ENCODE results near the gene HCLS1.

The HCLS1 gene

DNA sequence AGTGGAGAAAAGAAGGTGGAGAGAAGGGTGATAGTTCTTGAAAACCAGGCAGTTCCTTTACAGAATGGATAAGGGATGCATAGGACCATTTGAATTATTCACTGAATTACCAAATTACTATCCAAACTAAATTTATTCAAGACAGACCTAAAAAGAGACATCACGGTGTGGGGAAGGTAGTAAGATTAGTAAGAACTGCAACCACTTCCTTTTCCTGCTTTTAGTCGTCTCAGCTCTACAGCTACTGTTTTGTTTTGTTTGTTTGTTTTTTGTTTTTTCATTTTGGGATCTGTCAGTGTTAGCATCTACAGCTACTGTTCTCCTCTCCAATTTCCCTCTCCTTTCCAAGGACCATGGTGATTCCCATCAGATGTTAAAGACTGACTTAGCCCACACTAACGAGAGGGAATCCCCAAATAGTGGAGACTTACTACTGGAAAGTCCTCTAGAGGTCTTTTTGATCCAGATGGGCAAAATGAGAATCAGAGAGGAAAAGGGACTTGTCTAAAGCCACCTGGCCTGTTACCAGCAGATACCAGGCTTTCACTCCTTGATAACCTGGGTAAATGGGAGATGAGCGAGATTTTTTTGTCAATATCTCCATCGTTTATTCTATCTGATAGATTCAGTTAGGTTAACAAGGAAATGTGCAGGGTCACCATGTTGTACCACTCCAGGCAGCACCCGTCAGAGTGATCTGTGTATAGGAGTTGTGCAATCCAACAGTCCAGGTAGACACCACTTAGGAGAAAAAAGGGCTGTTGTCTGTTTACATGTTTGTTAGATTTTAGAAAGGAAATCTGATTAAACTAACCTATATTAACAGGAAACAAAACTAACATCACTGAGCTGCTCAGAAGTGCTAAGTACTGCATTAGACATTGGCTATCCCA, 6.0 kb downstream of the HCLS1 start:
- H3K27me3 ChIP-seq (ENCODE audit: control insufficient read depth, insufficient read depth, low read length) = no peaks in the 10 kb centered on the region
- no peak overlapping the region for H3K4me3 ChIP-seq (ENCODE audit: low read depth, low read length)
- no peaks in the 10 kb centered on the region for H3K36me3 ChIP-seq (ENCODE audit: control insufficient read depth, insufficient read depth, low read length)
- H3K4me1 ChIP-seq (ENCODE audit: control insufficient read depth, insufficient read depth, low read length) = no peaks in the 10 kb centered on the region
- no peak overlapping the region; the same call in 1 of the 2 replicates for H3K27ac ChIP-seq (ENCODE audit: low read depth, low read length)
- H3K9me3 ChIP-seq (ENCODE audit: control insufficient read depth, insufficient read depth, low read depth, low read length) = no peaks in the 10 kb centered on the region
- H3K9ac ChIP-seq (ENCODE audit: low read length) = no peak overlapping the region

DNA sequence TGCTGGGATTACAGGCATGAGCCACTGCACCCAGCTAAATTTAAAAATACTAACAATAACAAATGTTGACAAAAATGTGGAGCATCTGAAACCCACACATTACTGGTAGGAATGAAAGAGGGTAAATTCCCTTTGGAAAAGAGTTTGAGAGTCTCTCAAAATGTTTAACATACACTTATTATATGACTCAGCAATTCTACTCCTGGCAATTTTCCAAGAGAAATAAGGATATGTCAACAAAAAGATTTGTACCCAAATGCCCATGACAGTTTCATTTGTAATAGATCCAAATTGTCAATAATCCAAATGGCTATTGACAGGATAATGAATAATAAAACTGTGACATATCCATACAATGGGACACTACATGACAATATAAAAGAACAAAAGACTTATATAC, 9.0 kb downstream of the HCLS1 start:
- no peaks in the 10 kb centered on the region for H3K4me1 ChIP-seq (ENCODE audit: control insufficient read depth, insufficient read depth, low read length)
- H3K9ac ChIP-seq (ENCODE audit: low read length) = no peak overlapping the region
- no peaks in the 10 kb centered on the region for H3K36me3 ChIP-seq (ENCODE audit: control insufficient read depth, insufficient read depth, low read length)
- H3K27ac ChIP-seq (ENCODE audit: low read depth, low read length) = no peak overlapping the region
- no peaks in the 10 kb centered on the region for H3K27me3 ChIP-seq (ENCODE audit: control insufficient read depth, insufficient read depth, low read length)
- no peaks in the 10 kb centered on the region for H3K9me3 ChIP-seq (ENCODE audit: control insufficient read depth, insufficient read depth, low read depth, low read length)
- H3K4me3 ChIP-seq (ENCODE audit: low read depth, low read length) = no peak overlapping the region

DNA sequence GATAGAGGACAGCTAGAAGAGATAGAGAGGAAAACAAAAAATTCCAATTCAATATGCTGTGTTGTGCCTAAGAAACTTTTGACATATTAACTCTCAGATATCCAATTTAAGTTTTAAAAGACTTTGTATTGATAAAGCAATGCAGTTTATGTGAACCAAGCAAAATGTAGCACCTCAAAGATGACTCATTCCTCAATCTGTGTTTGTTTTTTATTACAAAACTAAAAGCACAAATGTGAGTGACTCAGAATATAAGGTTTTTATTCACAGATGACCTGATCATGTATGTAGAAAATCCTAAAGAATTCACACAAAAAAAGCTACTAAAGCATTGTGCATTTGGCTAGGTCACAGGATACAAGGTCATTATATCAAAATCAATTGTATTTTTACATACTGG, 11.1 kb downstream of the HCLS1 start:
- Histone ChIP-seq H3K4me1 (ENCODE audit: control insufficient read depth, insufficient read depth, low read length) (no peaks in the 10 kb centered on the region), H3K36me3 (ENCODE audit: control insufficient read depth, insufficient read depth, low read length) (no peaks in the 10 kb centered on the region), H3K9me3 (ENCODE audit: control insufficient read depth, insufficient read depth, low read depth, low read length) (no peaks in the 10 kb centered on the region), H3K4me3 (ENCODE audit: low read depth, low read length) (no peak overlapping the region), H3K9ac (ENCODE audit: low read length) (no peak overlapping the region), H3K27me3 (ENCODE audit: control insufficient read depth, insufficient read depth, low read length) (no peaks in the 10 kb centered on the region), H3K27ac (ENCODE audit: low read depth, low read length) (no peak overlapping the region)

DNA sequence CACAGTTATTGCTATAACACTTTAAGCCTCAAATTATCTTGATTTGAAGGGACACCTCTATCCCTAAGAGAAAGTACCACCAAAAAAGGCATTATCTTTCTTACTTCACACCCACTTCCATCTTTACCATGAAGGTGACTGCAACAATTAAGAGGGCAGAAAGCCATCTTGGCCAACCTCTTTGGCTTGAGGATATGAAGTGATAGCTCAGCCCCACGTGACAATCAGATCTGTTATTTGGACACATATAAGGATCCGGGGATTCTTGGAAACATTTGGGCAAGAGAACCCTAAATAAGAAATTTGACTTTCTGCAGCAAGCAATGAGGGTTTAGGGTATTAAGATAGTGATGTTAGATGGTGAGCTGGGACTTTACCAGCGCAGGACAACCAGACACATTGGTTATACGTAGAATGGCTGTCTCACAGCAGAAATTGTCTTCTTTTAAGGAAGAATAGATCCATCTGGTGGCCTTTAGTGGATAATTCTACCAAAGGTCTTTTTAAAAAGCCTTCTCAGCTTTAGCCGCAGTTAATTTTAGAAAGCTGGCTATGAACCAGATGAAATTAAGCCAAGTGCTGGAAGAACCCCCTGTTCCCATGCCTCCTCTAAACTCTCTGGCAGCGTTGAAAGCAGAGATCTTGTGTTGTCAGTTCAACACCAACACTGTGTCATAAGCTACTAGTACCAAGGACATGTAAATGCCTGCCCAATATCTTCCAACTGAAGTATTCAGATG, 12.3 kb downstream of the HCLS1 start:
- Histone ChIP-seq H3K9me3 (ENCODE audit: control insufficient read depth, insufficient read depth, low read depth, low read length) (no peaks in the 10 kb centered on the region), H3K36me3 (ENCODE audit: control insufficient read depth, insufficient read depth, low read length) (no peaks in the 10 kb centered on the region), H3K27ac (ENCODE audit: low read depth, low read length) (no peak overlapping the region), H3K27me3 (ENCODE audit: control insufficient read depth, insufficient read depth, low read length) (no peaks in the 10 kb centered on the region), H3K4me1 (ENCODE audit: control insufficient read depth, insufficient read depth, low read length) (peaks cover 3% of the 10 kb centered on the region), H3K9ac (ENCODE audit: low read length) (no peak overlapping the region), H3K4me3 (ENCODE audit: low read depth, low read length) (no peak overlapping the region)

DNA sequence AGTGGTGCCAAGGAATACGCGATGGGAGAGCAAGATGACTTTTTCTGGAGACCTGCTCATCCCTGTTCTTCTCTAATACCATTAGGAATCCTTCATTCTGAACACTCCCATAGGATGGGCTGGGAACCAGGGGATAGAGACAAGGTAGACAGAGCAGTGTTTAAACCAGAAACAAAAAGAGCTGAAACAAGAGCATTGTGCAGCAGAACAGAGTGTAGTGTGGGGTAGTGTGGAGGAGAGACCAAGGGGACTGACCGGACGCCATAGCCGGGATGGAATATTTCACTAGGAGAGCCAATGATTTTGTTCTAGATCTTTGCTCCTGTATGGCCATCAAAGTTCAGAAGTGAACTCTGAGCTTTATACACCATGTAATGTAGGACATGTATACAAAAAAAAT, 15.6 kb downstream of the HCLS1 start:
- Histone ChIP-seq H3K9me3 (ENCODE audit: control insufficient read depth, insufficient read depth, low read depth, low read length) (no peaks in the 10 kb centered on the region), H3K27ac (ENCODE audit: low read depth, low read length) (no peak overlapping the region), H3K4me1 (ENCODE audit: control insufficient read depth, insufficient read depth, low read length) (peaks cover 8% of the 10 kb centered on the region), H3K4me3 (ENCODE audit: low read depth, low read length) (no peak overlapping the region), H3K36me3 (ENCODE audit: control insufficient read depth, insufficient read depth, low read length) (no peaks in the 10 kb centered on the region), H3K9ac (ENCODE audit: low read length) (no peak overlapping the region), H3K27me3 (ENCODE audit: control insufficient read depth, insufficient read depth, low read length) (no peaks in the 10 kb centered on the region)

DNA sequence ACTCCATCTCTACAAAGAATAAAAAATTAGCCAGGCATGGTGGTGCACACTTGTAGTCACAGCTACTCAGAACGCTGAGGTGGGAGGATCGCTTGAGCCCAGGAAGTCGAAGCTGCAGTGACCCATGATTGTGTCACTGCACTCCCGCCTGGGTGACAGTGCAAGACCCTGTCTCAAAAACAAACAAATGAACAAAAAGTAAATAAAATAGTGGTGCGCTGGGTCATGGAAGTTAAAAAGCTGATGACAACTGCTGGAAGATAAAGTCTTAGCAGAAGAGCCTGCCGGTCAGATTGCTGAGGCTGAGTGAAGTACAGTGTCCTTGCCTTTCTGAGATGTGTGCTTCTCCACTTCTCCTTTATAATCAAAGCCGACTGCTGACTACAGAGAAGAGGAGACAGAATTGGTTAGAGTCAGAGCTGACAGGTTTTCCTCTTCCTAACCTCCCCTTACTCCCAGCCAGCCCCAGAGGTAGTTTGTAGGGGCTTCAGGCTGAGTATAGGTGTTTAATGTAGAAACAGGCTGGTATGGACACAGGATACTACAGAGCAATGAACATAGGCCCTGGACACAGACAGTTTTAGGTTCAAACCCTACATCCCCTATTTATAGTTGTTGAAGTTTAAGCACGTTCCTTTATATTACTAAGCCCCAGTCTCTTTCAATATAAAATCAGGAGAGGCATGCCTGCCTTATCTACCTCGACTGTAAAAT, 17.9 kb downstream of the HCLS1 start:
- no peaks in the 10 kb centered on the region for H3K27me3 ChIP-seq (ENCODE audit: control insufficient read depth, insufficient read depth, low read length)
- H3K4me1 ChIP-seq (ENCODE audit: control insufficient read depth, insufficient read depth, low read length) = peaks cover 8% of the 10 kb centered on the region
- no peaks in the 10 kb centered on the region for H3K9me3 ChIP-seq (ENCODE audit: control insufficient read depth, insufficient read depth, low read depth, low read length)
- H3K4me3 ChIP-seq (ENCODE audit: low read depth, low read length) = no peak overlapping the region
- no peak overlapping the region for H3K27ac ChIP-seq (ENCODE audit: low read depth, low read length)
- no peak overlapping the region for H3K9ac ChIP-seq (ENCODE audit: low read length)
- H3K36me3 ChIP-seq (ENCODE audit: control insufficient read depth, insufficient read depth, low read length) = no peaks in the 10 kb centered on the region

DNA sequence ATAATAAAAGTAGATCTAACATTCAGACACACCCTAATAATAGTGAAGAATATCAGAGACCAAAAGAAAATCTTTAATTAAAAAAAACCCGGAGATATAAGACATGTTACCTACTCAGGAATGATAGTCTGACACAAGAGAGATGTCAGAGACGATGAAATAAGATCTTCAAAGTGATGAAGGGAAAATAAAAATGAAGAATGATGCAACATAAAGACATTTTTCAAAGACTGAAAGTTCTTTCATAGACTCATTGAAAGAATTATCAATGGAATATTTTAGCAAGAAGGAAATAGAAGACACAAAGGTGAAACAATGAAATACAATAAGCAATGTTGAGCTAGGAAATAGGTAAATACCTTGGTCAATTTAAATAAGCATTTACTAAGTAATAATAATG, 19.6 kb downstream of the HCLS1 start:
- H3K9me3 ChIP-seq (ENCODE audit: control insufficient read depth, insufficient read depth, low read depth, low read length) = no peaks in the 10 kb centered on the region
- H3K4me1 ChIP-seq (ENCODE audit: control insufficient read depth, insufficient read depth, low read length) = peaks cover 8% of the 10 kb centered on the region
- no peaks in the 10 kb centered on the region for H3K27me3 ChIP-seq (ENCODE audit: control insufficient read depth, insufficient read depth, low read length)
- H3K27ac ChIP-seq (ENCODE audit: low read depth, low read length) = no peak overlapping the region
- no peak overlapping the region for H3K9ac ChIP-seq (ENCODE audit: low read length)
- H3K4me3 ChIP-seq (ENCODE audit: low read depth, low read length) = no peak overlapping the region
- no peaks in the 10 kb centered on the region for H3K36me3 ChIP-seq (ENCODE audit: control insufficient read depth, insufficient read depth, low read length)

DNA sequence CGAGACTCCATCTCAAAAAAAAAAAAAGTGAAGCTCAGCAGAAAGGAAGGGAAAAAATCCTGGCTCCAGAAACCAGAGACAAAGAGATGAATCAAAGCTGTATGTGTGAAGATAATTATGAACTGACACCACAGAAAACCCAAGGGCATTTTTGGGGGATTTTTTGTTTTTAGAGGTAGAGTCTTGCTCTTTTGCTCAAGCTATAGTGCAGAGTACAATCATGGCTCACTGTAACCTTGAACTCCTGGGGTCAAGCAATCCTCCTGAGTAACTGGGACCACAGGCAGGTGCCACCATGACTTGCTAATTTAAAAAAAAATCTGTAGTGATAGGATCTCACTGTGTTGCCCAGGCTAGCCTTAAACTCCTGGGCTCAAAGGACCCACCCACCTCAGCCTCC, 22.8 kb downstream of the HCLS1 start:
- Histone ChIP-seq H3K36me3 (ENCODE audit: control insufficient read depth, insufficient read depth, low read length) (no peaks in the 10 kb centered on the region), H3K27me3 (ENCODE audit: control insufficient read depth, insufficient read depth, low read length) (no peaks in the 10 kb centered on the region), H3K4me1 (ENCODE audit: control insufficient read depth, insufficient read depth, low read length) (peaks cover 8% of the 10 kb centered on the region), H3K9me3 (ENCODE audit: control insufficient read depth, insufficient read depth, low read depth, low read length) (no peaks in the 10 kb centered on the region), H3K9ac (ENCODE audit: low read length) (no peak overlapping the region), H3K4me3 (ENCODE audit: low read depth, low read length) (no peak overlapping the region), H3K27ac (ENCODE audit: low read depth, low read length) (no peak overlapping the region)

DNA sequence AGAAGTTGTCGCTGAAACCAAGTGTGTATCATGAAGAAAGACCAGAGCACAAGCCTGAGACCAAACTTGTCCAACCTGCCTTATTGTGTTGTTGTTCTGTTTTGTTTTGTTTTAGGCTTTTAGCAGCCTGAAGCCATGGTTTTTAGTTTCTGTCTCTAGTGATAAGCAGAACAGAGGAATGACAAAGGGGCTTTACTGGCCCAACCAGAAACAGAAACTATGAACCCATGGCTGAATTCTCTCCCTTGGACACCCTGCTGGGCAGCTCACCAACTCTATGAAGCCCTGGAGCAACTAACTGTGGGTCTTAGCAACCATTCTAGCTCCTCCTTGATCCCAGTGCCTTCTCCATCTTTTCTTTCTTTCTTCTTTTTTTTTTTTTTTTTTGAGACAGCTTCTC, 30.3 kb downstream of the HCLS1 start:
- Histone ChIP-seq H3K27me3 (ENCODE audit: control insufficient read depth, insufficient read depth, low read length) (no peaks in the 10 kb centered on the region), H3K9ac (ENCODE audit: low read length) (no peak overlapping the region), H3K4me3 (ENCODE audit: low read depth, low read length) (no peak overlapping the region), H3K4me1 (ENCODE audit: control insufficient read depth, insufficient read depth, low read length) (peaks cover 15% of the 10 kb centered on the region), H3K36me3 (ENCODE audit: control insufficient read depth, insufficient read depth, low read length) (no peaks in the 10 kb centered on the region), H3K27ac (ENCODE audit: low read depth, low read length) (no peak overlapping the region), H3K9me3 (ENCODE audit: control insufficient read depth, insufficient read depth, low read depth, low read length) (no peaks in the 10 kb centered on the region)

DNA sequence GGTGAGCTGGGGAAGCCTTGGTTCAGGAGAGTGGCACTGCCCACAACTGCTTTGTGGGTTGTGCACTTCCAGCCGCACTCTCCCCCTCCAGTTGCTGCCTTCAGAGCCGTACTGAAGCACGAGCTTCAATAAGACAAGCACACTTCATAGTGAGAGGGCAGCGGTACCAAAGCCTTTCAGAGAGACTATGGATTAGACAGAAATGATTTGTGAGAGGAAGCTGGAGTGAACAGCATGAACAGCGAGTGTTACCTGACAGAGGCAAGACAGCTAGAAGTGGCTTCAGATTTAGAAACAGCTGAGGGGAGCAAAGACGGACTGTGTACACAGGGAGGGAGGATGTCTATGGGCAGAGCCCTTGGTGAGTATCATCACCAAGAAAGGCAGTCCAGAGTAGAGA, 31.1 kb downstream of the HCLS1 start:
- Histone ChIP-seq H3K4me3 (ENCODE audit: low read depth, low read length) (no peak overlapping the region), H3K36me3 (ENCODE audit: control insufficient read depth, insufficient read depth, low read length) (no peaks in the 10 kb centered on the region), H3K27me3 (ENCODE audit: control insufficient read depth, insufficient read depth, low read length) (no peaks in the 10 kb centered on the region), H3K4me1 (ENCODE audit: control insufficient read depth, insufficient read depth, low read length) (peaks cover 16% of the 10 kb centered on the region), H3K9ac (ENCODE audit: low read length) (no peak overlapping the region), H3K9me3 (ENCODE audit: control insufficient read depth, insufficient read depth, low read depth, low read length) (no peaks in the 10 kb centered on the region), H3K27ac (ENCODE audit: low read depth, low read length) (no peak overlapping the region)

DNA sequence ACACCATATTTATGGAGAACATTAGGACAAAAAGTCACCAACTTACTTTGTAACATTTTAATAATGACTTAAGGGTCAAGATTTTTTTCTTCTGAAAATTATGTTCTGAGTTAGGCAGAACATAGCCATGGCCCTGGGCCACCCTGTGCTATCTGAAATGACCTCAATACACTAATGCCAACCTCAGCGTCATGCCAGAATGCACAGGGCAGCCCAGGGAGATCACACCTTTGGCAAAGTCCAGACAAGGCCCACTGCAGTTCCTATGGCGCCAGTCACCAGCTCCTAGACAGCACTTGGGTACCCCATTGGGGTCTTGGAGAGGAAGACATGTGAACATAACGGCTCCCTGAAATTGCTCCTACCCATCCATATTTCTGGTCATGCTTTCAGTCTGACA, 33.1 kb downstream of the HCLS1 start:
- no peak overlapping the region for H3K4me3 ChIP-seq (ENCODE audit: low read depth, low read length)
- no peak overlapping the region for H3K9ac ChIP-seq (ENCODE audit: low read length)
- no peak overlapping the region for H3K27ac ChIP-seq (ENCODE audit: low read depth, low read length)
- no peaks in the 10 kb centered on the region for H3K9me3 ChIP-seq (ENCODE audit: control insufficient read depth, insufficient read depth, low read depth, low read length)
- peaks cover 13% of the 10 kb centered on the region for H3K4me1 ChIP-seq (ENCODE audit: control insufficient read depth, insufficient read depth, low read length)
- no peaks in the 10 kb centered on the region for H3K27me3 ChIP-seq (ENCODE audit: control insufficient read depth, insufficient read depth, low read length)
- H3K36me3 ChIP-seq (ENCODE audit: control insufficient read depth, insufficient read depth, low read length) = no peaks in the 10 kb centered on the region

Data from HUES6 (cell line).